GM21360 (cell line): Measurements from ENCODE around the gene COA1.
"Not testable (repeated sequence)": the region's sequence is repeated elsewhere in the genome, so short reads cannot be mapped to it uniquely, and the experiment has no call there.

Experiments used
- ATAC-seq: cut with Tn5 transposase; IDR thresholded peaks from one replicate; pipeline ENCODE4 v1.9.1; 2021; ENCODE audit warnings: mild to moderate bottlenecking, moderate library complexity; ENCODE audit not compliant: unreplicated experiment

The COA1 gene

DNA sequence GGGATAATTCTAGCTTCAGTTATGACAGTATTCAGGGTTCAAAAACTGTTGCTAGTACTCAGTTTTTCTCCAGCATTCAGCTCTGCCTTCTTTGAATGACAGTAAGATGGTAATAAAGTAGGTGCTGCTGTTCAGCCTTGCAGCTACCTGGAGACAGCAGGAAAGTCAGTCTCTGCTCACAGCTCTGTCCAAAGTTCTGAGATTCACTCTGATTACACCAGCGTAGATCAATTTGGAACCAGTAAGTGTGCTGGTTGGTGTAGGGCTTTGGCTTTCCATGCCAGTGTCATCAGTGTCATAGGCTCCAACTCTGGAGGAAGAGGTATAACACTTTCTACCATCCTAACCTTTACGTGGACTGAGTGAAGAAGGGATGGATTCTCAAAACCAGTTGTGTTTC is 120.2 kb downstream of the COA1 start:
- no peak for ATAC-seq

DNA sequence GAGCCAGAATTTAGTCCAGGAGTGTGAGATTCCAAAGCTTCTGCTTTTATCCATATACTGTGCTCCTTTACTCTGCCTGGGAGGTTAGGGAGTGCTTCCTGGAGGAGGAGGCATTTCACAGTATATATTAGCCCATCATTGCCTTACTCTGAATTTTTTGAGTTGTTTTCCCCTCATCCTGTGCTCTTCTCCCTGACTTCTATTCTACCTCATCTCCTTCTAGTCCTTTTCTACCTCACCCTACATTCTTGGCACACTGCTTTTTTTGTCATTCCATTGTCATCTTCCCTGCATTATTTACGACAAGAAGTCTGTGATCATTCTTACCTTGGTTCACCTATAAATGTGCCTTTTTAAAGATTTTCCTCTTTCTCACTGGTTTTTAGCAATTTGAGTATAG is 125.1 kb downstream of the COA1 start:
- ATAC-seq = no peak

DNA sequence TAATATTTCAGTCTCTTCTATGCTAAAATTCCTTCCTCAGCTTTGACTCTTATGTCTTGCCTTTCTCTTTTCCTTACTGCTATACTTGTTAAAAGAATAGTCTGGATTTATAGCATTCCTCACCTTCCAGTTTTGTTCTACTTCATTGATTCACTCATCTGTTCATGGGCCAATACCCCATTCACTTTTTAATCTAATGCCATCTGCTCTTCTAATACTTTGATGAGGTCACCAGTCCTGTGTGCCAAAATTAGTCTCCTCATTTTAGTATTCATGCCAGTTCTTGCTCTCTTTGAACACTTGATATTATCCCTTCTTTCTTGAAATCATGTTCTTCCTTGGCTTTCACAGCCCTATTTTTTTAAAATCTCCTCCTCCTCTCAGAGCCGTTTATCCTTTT is 127.1 kb downstream of the COA1 start:
- no peak for ATAC-seq

DNA sequence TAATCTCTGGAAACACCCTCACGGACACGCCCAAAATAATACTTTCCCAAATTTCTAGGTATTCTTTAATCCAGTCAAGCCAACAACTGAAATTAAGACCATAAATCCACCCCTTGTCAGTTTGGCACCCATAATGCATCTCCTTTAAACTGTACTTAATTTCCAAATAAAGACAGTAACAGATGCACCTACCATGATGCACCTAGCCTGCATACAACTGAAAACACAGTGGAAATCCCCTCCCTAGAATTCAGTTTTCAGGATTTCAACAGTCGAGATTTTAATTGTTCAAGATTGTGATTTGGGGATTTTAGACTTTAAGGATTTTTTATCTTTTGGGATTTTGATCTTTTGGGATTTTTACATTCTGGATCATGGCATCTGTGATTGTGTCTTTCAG is 129.3 kb downstream of the COA1 start:
- no peak for ATAC-seq

DNA sequence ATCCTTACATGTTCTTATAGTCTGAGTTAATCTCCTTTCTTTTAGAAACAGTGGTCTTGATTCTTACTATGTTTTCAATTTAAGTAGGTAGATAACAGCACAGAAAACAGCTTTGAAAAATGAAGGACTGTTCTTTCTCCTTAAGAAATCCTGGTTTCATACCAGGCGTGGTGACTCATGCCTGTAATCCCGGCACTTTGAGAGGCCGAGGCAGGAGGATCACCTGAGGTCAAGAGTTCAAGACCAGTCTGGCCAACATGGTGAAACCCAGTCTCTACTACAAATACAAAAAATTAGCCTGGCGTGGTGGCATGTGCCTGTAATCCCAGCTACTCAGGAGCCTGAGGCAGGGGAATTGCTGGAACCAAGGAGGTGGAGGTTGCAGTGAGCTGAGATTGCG is 132.9 kb downstream of the COA1 start:
- ATAC-seq = not testable (repeated sequence)

DNA sequence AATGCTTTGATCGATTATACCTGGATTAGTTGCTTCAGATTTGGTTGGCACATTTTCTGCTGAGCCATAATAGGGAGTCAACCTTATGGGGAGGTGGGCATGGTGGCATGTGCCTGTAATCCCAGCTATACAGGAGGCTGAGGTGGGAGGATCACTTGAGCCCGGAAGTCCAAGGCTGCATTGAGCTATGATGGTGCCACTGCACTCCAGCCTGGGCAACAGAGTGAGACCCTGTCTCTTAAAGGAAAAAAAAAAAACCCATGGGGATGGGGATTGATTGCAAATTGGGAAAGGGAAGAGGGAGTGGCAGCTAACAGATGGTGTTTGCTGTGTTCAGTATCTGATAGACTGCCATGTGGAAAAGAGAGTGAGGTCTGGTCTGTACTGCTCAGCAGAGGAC is 135.3 kb downstream of the COA1 start:
- no peak for ATAC-seq

DNA sequence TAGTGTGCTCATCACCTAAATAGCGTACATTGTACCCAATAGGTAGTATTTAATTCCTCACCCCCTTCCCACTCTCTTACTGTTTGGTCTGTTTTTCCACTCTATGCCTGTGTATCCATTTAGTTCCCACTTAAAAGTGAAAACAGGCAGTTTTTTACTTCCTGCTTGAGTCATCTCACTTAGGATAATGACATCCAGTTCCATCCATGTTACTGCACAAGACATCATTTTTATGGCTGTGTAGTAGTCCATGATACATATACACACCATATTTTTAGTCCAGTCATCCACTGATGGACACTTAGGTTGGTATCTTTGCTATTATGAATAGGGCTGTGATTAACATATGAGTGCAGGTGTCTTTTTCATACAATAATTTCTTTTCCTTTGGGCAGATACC is 136.3 kb downstream of the COA1 start:
- ATAC-seq = no peak

DNA sequence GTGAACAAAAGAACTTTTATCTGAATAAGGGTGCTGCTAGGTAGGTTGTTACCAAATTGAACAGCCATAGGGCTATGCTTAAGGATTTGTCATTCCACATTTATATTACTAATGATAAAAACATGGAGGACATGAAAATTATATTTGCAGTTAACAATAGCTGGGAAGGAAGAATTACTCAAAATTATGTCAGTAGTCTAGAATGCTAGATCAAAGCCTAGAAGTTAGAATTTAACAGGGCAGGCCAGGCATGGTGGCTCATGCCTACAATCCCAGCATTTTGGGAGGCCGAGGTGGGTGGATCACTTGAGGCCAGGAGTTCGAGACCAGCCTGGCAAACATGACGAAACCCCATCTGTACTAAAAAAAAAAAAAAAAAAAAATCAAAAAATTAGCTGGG is 137.0 kb downstream of the COA1 start:
- ATAC-seq = no peak

DNA sequence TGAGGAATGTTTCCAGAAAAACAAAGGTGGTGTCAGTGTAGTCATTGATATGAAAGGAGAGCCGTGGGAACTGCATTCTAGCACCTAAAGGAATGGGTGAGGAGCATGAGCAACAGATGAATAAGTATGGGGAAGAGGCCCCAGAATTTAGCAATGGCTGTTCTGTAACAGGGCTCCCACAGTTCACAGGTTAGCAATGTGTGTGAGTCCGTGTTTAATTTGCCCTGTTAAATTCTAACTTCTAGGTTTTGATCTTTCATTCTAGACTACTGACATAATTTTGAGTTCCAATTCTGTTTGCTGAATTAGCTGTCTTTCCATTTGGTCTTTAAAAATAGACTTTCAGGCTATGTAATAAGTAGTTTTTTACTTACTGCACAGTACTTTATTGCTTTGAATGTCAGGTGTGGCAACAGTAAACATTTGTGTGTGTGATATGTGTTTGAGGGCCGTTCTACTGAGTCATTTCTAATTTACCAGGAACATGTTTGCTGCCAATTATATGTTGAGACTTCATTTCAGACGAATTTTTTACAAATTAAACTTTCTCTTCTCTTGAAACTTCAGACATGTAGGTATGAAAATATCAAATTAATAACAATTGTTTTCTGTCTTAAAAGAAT is 137.7 kb downstream of the COA1 start:
- no peak for ATAC-seq

DNA sequence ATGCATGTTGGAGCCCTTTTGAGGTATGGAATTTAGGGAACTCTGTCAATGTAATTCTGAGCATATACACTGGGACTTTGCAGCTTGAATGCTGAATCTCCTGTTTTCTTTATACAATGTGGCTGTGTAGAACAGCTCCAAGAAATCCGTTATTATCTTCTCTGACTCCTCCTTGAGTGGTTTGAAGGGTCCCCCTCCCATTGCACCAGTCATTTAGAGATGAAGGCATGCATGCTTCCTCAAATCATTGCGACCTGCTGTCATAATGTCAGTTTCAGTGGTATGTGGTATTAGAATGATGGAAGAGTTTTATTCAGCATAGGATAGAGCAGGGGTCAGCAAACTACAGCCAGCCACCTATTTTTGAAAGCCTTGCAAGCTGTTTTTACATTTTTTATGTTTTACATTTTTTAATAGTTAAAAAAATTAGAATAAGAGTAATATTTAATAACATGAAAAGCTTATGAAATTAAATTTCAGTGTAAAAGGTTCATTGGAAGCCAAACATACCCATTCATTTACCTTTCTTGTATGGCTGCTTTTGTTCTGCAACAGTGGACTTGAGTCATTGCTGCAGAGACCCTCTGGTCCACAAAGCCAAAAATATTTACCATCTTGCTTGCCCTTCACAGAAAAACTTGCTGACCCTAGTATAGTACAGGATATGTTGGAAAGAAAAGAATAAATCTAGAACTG is 138.3 kb downstream of the COA1 start:
- ATAC-seq = peak; percentile 55

DNA sequence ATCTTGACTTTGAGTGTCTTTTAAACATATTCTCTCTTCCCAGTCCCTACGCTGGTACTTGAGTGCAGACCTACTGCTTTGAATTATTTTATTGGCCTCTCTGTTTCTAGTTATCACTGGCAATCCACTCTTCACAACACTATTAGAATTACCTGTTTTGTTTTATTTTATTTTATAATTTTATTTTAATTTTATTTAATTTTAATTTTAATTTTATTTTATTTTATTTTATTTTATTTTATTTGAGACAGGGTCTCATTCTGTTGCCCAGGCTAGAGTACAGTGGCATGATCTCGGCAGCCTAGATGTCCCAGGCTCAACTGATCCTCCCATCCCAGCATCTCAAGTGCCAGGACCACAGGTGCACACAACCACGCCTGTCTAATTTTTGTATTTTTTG is 139.6 kb downstream of the COA1 start:
- no peak for ATAC-seq
